ENCODE results near the gene C1orf159.

GRCh38 chr1:1142844-1143243, 27.0 kb upstream of the C1orf159 start:
- TF ChIP-seq CTCF (IDR thresholded peaks at IDR 0.05) (no peak), POLR2A (IDR thresholded peaks at IDR 0.05) (no peak)

Data from esophagus squamous epithelium (tissue), 4 donors.